ENCODE measurements around the gene MAN1A1.

MAN1A1 gene

DNA sequence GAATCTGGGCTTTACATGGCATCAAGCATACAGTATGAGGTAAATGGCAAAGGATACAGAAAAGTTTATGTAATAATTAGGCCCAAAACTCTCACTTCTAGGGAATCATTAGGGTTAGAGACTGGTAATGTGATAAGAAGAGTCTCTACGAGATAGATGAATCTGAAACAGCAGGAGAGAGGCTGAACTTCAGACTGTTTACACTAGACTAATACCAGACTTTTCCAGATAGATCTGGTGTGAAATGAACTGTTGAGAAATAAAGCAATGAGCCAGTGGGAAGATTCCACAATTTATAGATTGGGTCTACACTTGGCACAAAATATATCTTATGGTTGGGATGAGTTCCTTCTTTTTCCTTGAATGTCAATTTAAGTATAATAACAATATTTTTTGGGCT, 134.3 kb downstream of the MAN1A1 start:
- Histone ChIP-seq H3K9ac (ENCODE audit: low read length in 2 of 2) (no peak overlapping the region), H3K4me1 (ENCODE audit: control insufficient read depth, insufficient read depth, low read length) (no peaks in the 10 kb centered on the region), H3K9me3 (ENCODE audit: control insufficient read depth in 2 of 2, low read length in 2 of 2) (no peaks in the 10 kb centered on the region), H3K36me3 (ENCODE audit: control insufficient read depth in 2 of 2, insufficient read depth in 2 of 2, low read length in 2 of 2) (no peaks in the 10 kb centered on the region), H3K27ac (ENCODE audit: low read length) (no peak overlapping the region), H3K4me3 (ENCODE audit: low read length in 2 of 2) (no peak overlapping the region), H3K27me3 (ENCODE audit: control insufficient read depth in 1 of 2, insufficient read depth in 2 of 2, low read length in 2 of 2) (no peaks in the 10 kb centered on the region)

DNA sequence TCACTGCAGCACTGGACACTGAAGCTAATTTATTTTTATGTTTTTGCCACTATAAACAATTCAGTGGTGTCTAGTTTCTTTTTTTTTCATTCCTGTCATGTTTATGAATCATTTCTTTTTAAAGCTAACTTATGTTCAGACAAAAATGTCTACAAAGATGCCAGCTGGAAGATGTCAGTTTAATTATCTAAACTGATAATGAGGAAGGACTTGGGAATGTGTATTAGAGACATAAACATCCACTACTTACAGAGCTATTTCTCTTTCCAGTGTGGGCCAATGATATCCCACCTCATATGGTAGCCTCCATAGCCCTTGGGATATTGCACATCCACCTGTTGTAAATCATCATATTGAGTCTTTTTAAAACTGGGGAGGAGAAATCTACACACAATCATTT, 139.0 kb downstream of the MAN1A1 start:
- no peak overlapping the region for H3K27ac ChIP-seq (ENCODE audit: low read length)
- no peaks in the 10 kb centered on the region for H3K36me3 ChIP-seq (ENCODE audit: control insufficient read depth in 2 of 2, insufficient read depth in 2 of 2, low read length in 2 of 2)
- no peaks in the 10 kb centered on the region for H3K9me3 ChIP-seq (ENCODE audit: control insufficient read depth in 2 of 2, low read length in 2 of 2)
- H3K27me3 ChIP-seq (ENCODE audit: control insufficient read depth in 1 of 2, insufficient read depth in 2 of 2, low read length in 2 of 2) = no peaks in the 10 kb centered on the region
- H3K9ac ChIP-seq (ENCODE audit: low read length in 2 of 2) = no peak overlapping the region
- no peaks in the 10 kb centered on the region for H3K4me1 ChIP-seq (ENCODE audit: control insufficient read depth, insufficient read depth, low read length)
- H3K4me3 ChIP-seq (ENCODE audit: low read length in 2 of 2) = no peak overlapping the region

DNA sequence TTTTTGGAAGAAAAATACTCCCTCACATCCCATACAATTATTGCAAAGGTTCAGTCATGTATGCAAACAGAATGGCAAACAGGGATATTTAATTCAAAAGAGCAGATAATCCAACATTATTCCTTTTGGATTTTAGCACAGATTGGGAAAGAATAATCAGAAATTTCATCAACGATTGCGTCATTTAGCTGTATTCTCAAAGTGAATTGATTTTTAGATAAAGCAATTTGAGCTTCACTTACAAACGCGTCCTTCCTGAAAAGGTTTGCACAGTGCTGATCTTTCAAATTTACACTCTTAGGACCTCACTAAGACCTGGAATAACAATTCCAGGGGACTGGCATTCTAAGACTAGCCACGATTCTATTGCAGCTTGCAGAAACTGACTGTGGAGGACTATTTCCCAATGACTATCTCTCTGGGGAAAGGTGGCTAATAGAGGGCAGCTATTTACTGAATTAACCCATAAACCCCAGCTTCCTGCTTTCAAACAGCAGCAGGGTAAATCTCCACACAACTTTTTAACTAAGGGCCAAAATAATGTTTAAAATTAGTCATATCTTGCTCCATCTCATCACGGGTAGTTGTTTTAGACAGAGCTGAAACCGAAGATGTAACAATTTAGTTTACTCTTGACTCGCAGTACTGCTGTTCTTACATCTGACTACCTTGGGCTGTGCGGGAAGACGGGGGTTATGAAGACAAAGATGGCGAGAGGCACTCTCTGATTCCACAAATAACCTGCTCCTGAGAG, 139.9 kb downstream of the MAN1A1 start:
- Histone ChIP-seq H3K9ac (ENCODE audit: low read length in 2 of 2) (no peak overlapping the region), H3K27me3 (ENCODE audit: control insufficient read depth in 1 of 2, insufficient read depth in 2 of 2, low read length in 2 of 2) (no peaks in the 10 kb centered on the region), H3K4me3 (ENCODE audit: low read length in 2 of 2) (no peak overlapping the region), H3K4me1 (ENCODE audit: control insufficient read depth, insufficient read depth, low read length) (no peaks in the 10 kb centered on the region), H3K9me3 (ENCODE audit: control insufficient read depth in 2 of 2, low read length in 2 of 2) (no peaks in the 10 kb centered on the region), H3K36me3 (ENCODE audit: control insufficient read depth in 2 of 2, insufficient read depth in 2 of 2, low read length in 2 of 2) (no peaks in the 10 kb centered on the region), H3K27ac (ENCODE audit: low read length) (no peak overlapping the region)

DNA sequence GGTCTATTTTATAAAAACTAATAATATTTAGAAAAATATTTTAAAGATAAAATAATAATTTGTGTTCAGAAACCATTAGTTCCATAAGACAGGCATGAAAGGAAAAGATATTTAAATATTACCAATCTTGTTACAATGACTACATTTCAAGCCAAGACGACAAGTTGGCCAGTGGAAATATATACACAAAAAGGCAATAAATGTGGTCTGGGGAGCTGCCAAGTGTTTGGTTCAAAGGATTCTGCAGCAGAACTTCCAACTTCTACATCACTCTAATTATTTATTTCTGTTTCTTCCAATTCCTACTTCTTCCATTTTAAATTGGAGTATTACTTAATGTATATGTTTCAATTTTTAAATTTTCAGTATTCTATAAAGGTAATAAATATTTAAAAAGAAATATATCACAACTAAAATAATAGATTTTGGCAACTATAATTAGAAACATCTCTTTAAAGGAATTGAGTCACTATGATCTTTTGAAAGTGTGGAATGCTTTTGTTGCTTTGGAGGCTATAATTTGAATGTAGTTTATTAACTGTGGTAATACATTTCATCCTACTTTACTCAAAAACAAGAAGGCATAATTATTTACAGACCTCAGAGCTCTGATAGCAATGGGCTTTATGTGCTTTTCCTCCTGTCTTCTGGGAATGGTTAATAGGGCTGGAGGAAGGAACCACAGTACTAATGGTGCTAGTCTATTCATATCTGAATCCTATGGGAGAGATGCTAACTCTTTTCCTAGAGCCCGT, 141.4 kb downstream of the MAN1A1 start:
- Histone ChIP-seq H3K36me3 (ENCODE audit: control insufficient read depth in 2 of 2, insufficient read depth in 2 of 2, low read length in 2 of 2) (peaks cover 8 to 11% of the 10 kb centered on the region in 2 donors), H3K27me3 (ENCODE audit: control insufficient read depth in 1 of 2, insufficient read depth in 2 of 2, low read length in 2 of 2) (no peaks in the 10 kb centered on the region), H3K4me1 (ENCODE audit: control insufficient read depth, insufficient read depth, low read length) (no peaks in the 10 kb centered on the region), H3K9ac (ENCODE audit: low read length in 2 of 2) (no peak overlapping the region), H3K9me3 (ENCODE audit: control insufficient read depth in 2 of 2, low read length in 2 of 2) (no peaks in the 10 kb centered on the region), H3K4me3 (ENCODE audit: low read length in 2 of 2) (no peak overlapping the region), H3K27ac (ENCODE audit: low read length) (no peak overlapping the region)

DNA sequence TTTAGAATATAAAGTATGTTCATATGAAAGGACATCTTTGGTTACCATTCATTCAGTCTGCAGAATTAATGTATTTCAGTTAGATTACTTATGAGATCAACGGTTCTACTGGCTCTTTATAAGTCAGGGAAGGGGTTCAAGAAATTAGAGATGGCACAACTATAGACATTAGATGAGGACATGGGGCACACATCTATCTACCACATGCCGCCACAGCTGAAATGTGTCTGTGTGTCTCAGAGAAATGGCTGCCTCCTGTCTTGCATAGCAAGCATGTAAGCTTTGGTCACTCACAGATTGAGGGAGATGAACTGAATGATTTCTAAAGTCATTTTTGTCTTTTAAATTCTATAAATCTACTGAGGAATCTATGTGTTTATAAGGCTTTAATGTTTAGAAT, 142.2 kb downstream of the MAN1A1 start:
- peaks cover 14 to 18% of the 10 kb centered on the region in 2 donors for H3K36me3 ChIP-seq (ENCODE audit: control insufficient read depth in 2 of 2, insufficient read depth in 2 of 2, low read length in 2 of 2)
- no peak overlapping the region for H3K9ac ChIP-seq (ENCODE audit: low read length in 2 of 2)
- no peaks in the 10 kb centered on the region for H3K27me3 ChIP-seq (ENCODE audit: control insufficient read depth in 1 of 2, insufficient read depth in 2 of 2, low read length in 2 of 2)
- no peak overlapping the region for H3K4me3 ChIP-seq (ENCODE audit: low read length in 2 of 2)
- no peak overlapping the region for H3K27ac ChIP-seq (ENCODE audit: low read length)
- no peaks in the 10 kb centered on the region for H3K9me3 ChIP-seq (ENCODE audit: control insufficient read depth in 2 of 2, low read length in 2 of 2)
- H3K4me1 ChIP-seq (ENCODE audit: control insufficient read depth, insufficient read depth, low read length) = no peaks in the 10 kb centered on the region

DNA sequence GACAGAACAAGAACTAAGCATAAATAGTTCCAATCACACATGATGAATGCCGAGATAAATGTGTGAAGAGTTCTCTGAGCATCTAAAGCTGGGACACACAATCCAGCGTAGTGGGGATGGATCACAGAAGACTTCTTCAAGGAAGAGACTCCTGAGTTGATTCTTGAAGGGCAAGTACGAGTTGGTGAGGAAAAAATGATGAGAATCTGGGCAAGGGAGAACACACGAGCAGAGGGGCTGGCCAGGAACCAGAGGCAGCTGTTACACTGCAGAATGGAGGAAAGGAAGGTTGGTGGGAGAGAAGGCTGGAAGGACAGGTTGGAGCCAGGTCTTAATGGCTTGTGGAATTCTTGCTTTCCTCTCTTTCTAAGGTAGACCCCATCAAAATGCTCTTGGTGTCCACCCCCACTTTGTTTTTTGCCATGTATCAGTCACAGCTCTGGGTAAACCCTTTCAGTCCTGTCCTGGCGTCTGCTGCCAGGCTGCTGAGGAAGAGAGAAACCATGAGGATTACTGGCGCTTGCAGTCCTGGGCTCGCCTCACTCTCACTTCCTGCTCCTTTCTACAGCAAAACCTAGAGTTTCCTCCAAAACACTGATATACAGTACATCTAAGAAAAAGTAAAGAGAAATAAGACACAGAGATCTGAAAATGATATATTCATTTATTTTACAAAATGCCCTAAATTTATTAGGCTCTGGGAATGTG, 143.5 kb downstream of the MAN1A1 start:
- H3K9me3 ChIP-seq (ENCODE audit: control insufficient read depth in 2 of 2, low read length in 2 of 2) = no peaks in the 10 kb centered on the region
- no peak overlapping the region for H3K4me3 ChIP-seq (ENCODE audit: low read length in 2 of 2)
- H3K36me3 ChIP-seq (ENCODE audit: control insufficient read depth in 2 of 2, insufficient read depth in 2 of 2, low read length in 2 of 2) = peaks cover 14 to 18% of the 10 kb centered on the region in 2 donors
- no peaks in the 10 kb centered on the region for H3K4me1 ChIP-seq (ENCODE audit: control insufficient read depth, insufficient read depth, low read length)
- H3K9ac ChIP-seq (ENCODE audit: low read length in 2 of 2) = no peak overlapping the region
- H3K27me3 ChIP-seq (ENCODE audit: control insufficient read depth in 1 of 2, insufficient read depth in 2 of 2, low read length in 2 of 2) = no peaks in the 10 kb centered on the region
- no peak overlapping the region for H3K27ac ChIP-seq (ENCODE audit: low read length)

DNA sequence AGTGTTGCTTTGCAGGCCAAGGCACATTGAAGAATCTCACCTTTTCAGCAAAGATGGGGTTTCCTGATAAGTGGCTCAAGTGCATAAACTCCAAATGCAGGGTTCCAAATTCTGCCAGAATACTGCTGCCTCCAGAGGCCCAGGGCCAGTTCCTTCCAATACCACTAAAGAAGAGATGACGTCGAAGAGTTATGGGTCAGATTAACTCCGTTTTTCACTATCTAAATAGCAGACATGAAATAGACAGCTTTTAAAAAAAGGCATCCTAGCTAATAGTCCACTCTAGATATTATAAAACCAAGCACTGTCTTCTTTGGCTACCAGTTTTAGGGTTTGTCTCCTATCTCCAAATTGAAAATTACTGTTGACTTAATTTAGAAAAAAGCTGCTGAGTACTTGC, 144.8 kb downstream of the MAN1A1 start:
- H3K9ac ChIP-seq (ENCODE audit: low read length in 2 of 2) = no peak overlapping the region
- no peaks in the 10 kb centered on the region for H3K27me3 ChIP-seq (ENCODE audit: control insufficient read depth in 1 of 2, insufficient read depth in 2 of 2, low read length in 2 of 2)
- H3K27ac ChIP-seq (ENCODE audit: low read length) = no peak overlapping the region
- H3K4me3 ChIP-seq (ENCODE audit: low read length in 2 of 2) = no peak overlapping the region
- no peaks in the 10 kb centered on the region for H3K4me1 ChIP-seq (ENCODE audit: control insufficient read depth, insufficient read depth, low read length)
- peaks cover 14 to 18% of the 10 kb centered on the region in 2 donors for H3K36me3 ChIP-seq (ENCODE audit: control insufficient read depth in 2 of 2, insufficient read depth in 2 of 2, low read length in 2 of 2)
- H3K9me3 ChIP-seq (ENCODE audit: control insufficient read depth in 2 of 2, low read length in 2 of 2) = no peaks in the 10 kb centered on the region

DNA sequence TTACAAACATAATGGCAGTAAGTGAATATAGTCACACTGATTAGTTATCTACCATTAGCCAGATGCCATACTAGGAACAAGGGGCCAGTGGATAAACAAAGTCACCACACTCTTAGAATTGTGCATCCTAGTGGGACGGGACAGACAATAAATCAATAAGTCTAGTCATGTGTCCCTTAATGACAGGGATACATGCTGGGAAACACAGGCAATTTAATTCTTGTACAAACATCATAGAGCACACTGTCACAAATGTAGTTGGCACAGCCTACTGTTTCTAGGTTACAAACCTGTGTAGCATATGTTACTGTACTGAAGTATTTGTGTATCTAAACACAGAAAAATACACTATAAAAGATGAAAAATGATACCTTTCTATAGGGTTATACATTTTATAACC, 148.1 kb downstream of the MAN1A1 start:
- peaks cover 16 to 18% of the 10 kb centered on the region in 2 donors for H3K36me3 ChIP-seq (ENCODE audit: control insufficient read depth in 2 of 2, insufficient read depth in 2 of 2, low read length in 2 of 2)
- no peaks in the 10 kb centered on the region for H3K4me1 ChIP-seq (ENCODE audit: control insufficient read depth, insufficient read depth, low read length)
- no peaks in the 10 kb centered on the region for H3K9me3 ChIP-seq (ENCODE audit: control insufficient read depth in 2 of 2, low read length in 2 of 2)
- H3K27ac ChIP-seq (ENCODE audit: low read length) = no peak overlapping the region
- H3K4me3 ChIP-seq (ENCODE audit: low read length in 2 of 2) = no peak overlapping the region
- no peak overlapping the region for H3K9ac ChIP-seq (ENCODE audit: low read length in 2 of 2)
- no peaks in the 10 kb centered on the region for H3K27me3 ChIP-seq (ENCODE audit: control insufficient read depth in 1 of 2, insufficient read depth in 2 of 2, low read length in 2 of 2)

DNA sequence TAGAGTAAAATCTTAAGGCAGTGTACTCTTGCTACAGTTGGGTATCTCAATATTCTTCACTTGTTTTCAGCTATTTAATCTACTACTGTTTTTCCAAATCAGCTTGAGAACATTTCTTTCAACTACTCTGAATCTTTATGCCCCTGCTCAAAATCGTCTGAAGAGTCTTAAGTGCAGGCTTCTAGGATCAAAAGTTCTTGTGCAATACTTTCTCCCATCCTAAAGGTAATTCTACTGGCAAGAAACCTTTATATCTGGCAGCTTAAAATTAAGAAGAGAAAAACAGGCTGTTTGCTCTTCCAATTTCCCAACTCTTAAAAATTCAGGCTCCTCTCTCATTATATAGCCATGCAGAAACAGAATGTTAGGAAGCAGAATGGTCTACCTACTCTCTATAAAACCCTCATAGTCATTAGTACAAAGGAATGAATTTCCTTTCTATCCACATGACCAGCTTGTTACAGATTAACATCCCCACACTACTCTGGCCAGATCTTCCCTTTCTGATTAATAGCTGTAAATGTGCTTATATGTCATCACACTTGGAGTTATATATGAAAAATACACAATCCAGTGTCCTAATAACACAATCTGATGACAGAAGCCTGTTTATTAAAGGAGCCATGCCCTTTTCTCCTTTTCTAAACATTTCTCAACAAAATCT, 148.9 kb downstream of the MAN1A1 start:
- H3K27me3 ChIP-seq (ENCODE audit: control insufficient read depth in 1 of 2, insufficient read depth in 2 of 2, low read length in 2 of 2) = no peaks in the 10 kb centered on the region
- H3K4me3 ChIP-seq (ENCODE audit: low read length in 2 of 2) = no peak overlapping the region
- H3K4me1 ChIP-seq (ENCODE audit: control insufficient read depth, insufficient read depth, low read length) = no peaks in the 10 kb centered on the region
- H3K9ac ChIP-seq (ENCODE audit: low read length in 2 of 2) = no peak overlapping the region
- H3K27ac ChIP-seq (ENCODE audit: low read length) = no peak overlapping the region
- peaks cover 16 to 18% of the 10 kb centered on the region in 2 donors for H3K36me3 ChIP-seq (ENCODE audit: control insufficient read depth in 2 of 2, insufficient read depth in 2 of 2, low read length in 2 of 2)
- no peaks in the 10 kb centered on the region for H3K9me3 ChIP-seq (ENCODE audit: control insufficient read depth in 2 of 2, low read length in 2 of 2)

DNA sequence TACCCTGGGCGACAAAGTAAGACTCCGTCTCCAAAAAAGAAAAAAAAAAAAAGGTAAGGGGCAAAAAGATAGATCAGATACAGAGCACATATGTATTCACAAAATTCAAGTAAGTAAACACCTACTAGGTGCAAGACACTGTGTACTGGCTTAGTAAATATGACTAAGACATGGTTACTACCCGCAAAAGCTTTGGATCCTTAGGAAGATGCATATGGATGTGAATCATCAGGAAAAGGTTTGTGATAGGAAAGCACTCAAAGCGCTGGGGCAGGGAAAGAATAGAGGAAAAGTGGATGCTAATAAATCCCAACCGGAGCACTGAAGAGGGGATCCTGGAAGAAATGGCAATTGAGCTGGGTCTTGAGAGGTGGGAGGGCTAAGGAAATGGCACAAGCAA, 152.3 kb downstream of the MAN1A1 start:
- Histone ChIP-seq H3K9me3 (ENCODE audit: control insufficient read depth in 2 of 2, low read length in 2 of 2) (no peaks in the 10 kb centered on the region), H3K27ac (ENCODE audit: low read length) (no peak overlapping the region), H3K27me3 (ENCODE audit: control insufficient read depth in 1 of 2, insufficient read depth in 2 of 2, low read length in 2 of 2) (no peaks in the 10 kb centered on the region), H3K36me3 (ENCODE audit: control insufficient read depth in 2 of 2, insufficient read depth in 2 of 2, low read length in 2 of 2) (peaks cover 0 to 5% of the 10 kb centered on the region in 2 donors), H3K4me3 (ENCODE audit: low read length in 2 of 2) (no peak overlapping the region), H3K9ac (ENCODE audit: low read length in 2 of 2) (no peak overlapping the region), H3K4me1 (ENCODE audit: control insufficient read depth, insufficient read depth, low read length) (no peaks in the 10 kb centered on the region)
